Measurements from ENCODE around the gene HMCN1. TPM values are rescaled to one million over a fixed set of nuclear protein-coding genes. Genes with fewer than 3 reads are reported as not detected.

The HMCN1 gene
- total RNA-seq, 1 donor from 2014 or later: 80.0 TPM

DNA sequence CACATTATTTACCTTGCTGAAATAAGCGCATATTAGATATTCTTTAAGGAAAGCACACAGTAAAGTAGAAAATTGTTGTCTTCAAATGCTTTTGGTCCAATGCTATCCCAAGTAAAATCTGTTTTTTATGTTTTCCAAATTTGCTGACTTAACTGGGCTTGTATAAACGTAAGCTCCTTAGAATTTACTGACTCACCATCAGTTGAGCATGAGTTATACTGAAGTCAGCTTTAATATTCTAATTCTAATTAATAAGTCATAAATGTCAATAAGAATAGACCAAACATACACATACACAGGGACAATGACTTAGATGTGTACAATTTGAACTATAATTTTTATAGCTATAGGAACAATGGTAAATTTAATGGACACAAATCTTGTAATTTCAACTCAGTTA lies 321.7 kb downstream of the HMCN1 start:
- no peaks in the 10 kb centered on the region for H3K27me3 Mint-ChIP-seq (ENCODE audit: low read depth)
- no peak for DNase-seq (ENCODE audit: low spot score)
- H3K9me3 Mint-ChIP-seq (ENCODE audit: low read depth): no peaks in the 10 kb centered on the region
- no peak overlapping the region for H3K4me3 Mint-ChIP-seq (ENCODE audit: unreplicated experiment)
- H3K4me1 Mint-ChIP-seq (ENCODE audit: low read depth): peaks cover 6% of the 10 kb centered on the region
- H3K36me3 Mint-ChIP-seq (ENCODE audit: low read depth): peaks cover 15% of the 10 kb centered on the region
- H3K27ac Mint-ChIP-seq (ENCODE audit: unreplicated experiment): no peak overlapping the region
- TF ChIP-seq CTCF (IDR thresholded peaks at IDR 0.05): no peak

GRCh38 chr1:186057086-186057485 lies 322.9 kb downstream of the HMCN1 start:
- H3K36me3 Mint-ChIP-seq (ENCODE audit: low read depth): peaks cover 16% of the 10 kb centered on the region
- no peak for DNase-seq (ENCODE audit: low spot score)
- H3K27ac Mint-ChIP-seq (ENCODE audit: unreplicated experiment): no peak overlapping the region
- peaks cover 6% of the 10 kb centered on the region for H3K4me1 Mint-ChIP-seq (ENCODE audit: low read depth)
- TF ChIP-seq CTCF (IDR thresholded peaks at IDR 0.05): no peak
- no peaks in the 10 kb centered on the region for H3K27me3 Mint-ChIP-seq (ENCODE audit: low read depth)
- H3K4me3 Mint-ChIP-seq (ENCODE audit: unreplicated experiment): no peak overlapping the region
- H3K9me3 Mint-ChIP-seq (ENCODE audit: low read depth): no peaks in the 10 kb centered on the region

DNA sequence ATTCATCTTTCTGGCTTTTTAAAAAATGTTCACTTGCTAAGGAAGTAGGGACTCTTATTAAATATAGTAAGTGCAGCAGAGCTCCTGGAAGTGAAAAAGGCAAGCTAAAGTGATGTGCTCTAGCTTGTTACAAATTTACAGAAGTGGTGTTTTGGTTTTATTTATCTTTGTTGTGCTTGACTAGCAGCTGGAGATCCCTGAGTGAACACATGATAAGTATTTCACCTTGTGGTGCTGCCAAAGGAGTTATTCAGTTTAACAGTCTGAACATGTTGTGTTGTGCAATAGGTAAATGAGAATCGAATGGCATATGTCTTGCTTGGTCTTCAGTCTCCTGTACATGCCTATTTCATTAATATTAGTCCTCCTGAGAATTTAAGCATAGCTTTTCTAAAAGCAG lies 325.1 kb downstream of the HMCN1 start:
- TF ChIP-seq CTCF (IDR thresholded peaks at IDR 0.05): no peak
- no peaks in the 10 kb centered on the region for H3K9me3 Mint-ChIP-seq (ENCODE audit: low read depth)
- peaks cover 14% of the 10 kb centered on the region for H3K36me3 Mint-ChIP-seq (ENCODE audit: low read depth)
- no peak overlapping the region for H3K4me3 Mint-ChIP-seq (ENCODE audit: unreplicated experiment)
- H3K4me1 Mint-ChIP-seq (ENCODE audit: low read depth): peaks cover 6% of the 10 kb centered on the region
- no peaks in the 10 kb centered on the region for H3K27me3 Mint-ChIP-seq (ENCODE audit: low read depth)
- no peak overlapping the region for H3K27ac Mint-ChIP-seq (ENCODE audit: unreplicated experiment)
- DNase-seq (ENCODE audit: low spot score): no peak

DNA sequence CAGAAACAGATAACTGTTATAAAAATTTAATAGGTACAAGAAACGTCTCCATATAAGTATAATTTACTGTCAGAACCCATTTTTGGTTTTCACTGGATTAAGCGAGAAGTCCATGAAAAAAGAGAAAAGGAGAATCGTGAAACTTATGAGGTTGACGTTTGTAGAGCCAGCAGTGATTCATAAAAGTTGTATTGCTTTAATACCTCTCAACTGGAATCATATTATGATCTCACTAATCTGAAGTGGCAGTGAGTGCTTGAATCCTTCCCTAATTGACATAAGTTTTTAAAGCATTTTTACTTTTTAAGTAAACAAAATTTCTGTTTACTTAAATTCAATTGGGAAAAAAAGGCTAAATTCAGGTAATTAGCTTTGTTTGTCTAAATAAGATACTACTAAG lies 325.6 kb downstream of the HMCN1 start:
- Mint-ChIP-seq H3K27me3 (ENCODE audit: low read depth) (no peaks in the 10 kb centered on the region), H3K9me3 (ENCODE audit: low read depth) (no peaks in the 10 kb centered on the region), H3K4me3 (ENCODE audit: unreplicated experiment) (no peak overlapping the region), H3K4me1 (ENCODE audit: low read depth) (peaks cover 6% of the 10 kb centered on the region), H3K36me3 (ENCODE audit: low read depth) (peaks cover 12% of the 10 kb centered on the region), H3K27ac (ENCODE audit: unreplicated experiment) (no peak overlapping the region)
- no peak for TF ChIP-seq CTCF (IDR thresholded peaks at IDR 0.05)
- no peak for DNase-seq (ENCODE audit: low spot score)

DNA sequence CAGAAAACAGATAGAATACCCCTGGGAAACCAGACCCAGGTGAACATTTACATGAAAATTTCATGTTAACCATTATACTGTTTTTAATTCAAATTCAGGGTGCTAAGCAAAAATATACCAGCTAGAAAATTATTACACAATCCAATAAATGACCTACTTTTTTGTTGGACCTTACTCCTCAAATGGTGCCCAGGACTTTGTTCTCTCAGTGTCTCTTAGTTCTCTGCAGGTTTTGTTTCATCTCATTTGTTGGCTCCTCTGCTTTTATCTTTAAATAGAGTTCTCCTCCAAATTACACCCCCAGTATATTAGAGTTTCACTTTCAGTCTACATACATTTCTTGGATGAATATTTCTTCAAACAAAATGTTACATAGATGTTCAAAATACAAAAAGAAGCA lies 326.0 kb downstream of the HMCN1 start:
- no peaks in the 10 kb centered on the region for H3K9me3 Mint-ChIP-seq (ENCODE audit: low read depth)
- peaks cover 6% of the 10 kb centered on the region for H3K4me1 Mint-ChIP-seq (ENCODE audit: low read depth)
- DNase-seq (ENCODE audit: low spot score): no peak
- H3K4me3 Mint-ChIP-seq (ENCODE audit: unreplicated experiment): no peak overlapping the region
- H3K36me3 Mint-ChIP-seq (ENCODE audit: low read depth): peaks cover 13% of the 10 kb centered on the region
- H3K27me3 Mint-ChIP-seq (ENCODE audit: low read depth): no peaks in the 10 kb centered on the region
- no peak overlapping the region for H3K27ac Mint-ChIP-seq (ENCODE audit: unreplicated experiment)
- TF ChIP-seq CTCF (IDR thresholded peaks at IDR 0.05): no peak

All from chondrocyte (in vitro differentiated cells).